HCT116 (cell line): ENCODE results near the gene FRMD4A.

Experiments
- CEBPB ChIP-seq: IDR thresholded peaks from 2 replicates; pipeline ENCODE4 v1.6.1; 2012; ENCODE audit warnings: low read depth
- EZH2 ChIP-seq: fragments of 200-600 bp; sonication (generic); IDR thresholded peaks from 2 replicates; pipeline ENCODE4 v1.6.1; 2017; ENCODE audit warnings: antibody characterized with exemption, mixed run types
- JUND ChIP-seq: IDR thresholded peaks from 2 replicates; pipeline ENCODE4 v1.6.1; 2012
- POLR2A ChIP-seq: IDR thresholded peaks from 2 replicates; pipeline ENCODE4 v1.7.0; 2011; ENCODE audit warnings: borderline replicate concordance; ENCODE audit not compliant: insufficient read depth, insufficient read length; ENCODE audit errors: extremely low read depth
- POLR2AphosphoS5 ChIP-seq: IDR thresholded peaks from 2 replicates; pipeline ENCODE4 v1.6.1; 2011; ENCODE audit warnings: mild to moderate bottlenecking, low read depth, low read length, moderate library complexity
- RAD21 ChIP-seq: IDR thresholded peaks from 2 replicates; pipeline ENCODE4 v1.6.1; 2012; ENCODE audit warnings: low read depth, mild to moderate bottlenecking
- SP1 ChIP-seq: IDR thresholded peaks from 2 replicates; pipeline ENCODE4 v1.6.1; 2012; ENCODE audit warnings: low read depth
- SRF ChIP-seq: IDR thresholded peaks from 2 replicates; pipeline ENCODE4 v1.6.1; 2012; ENCODE audit warnings: low read depth
- YY1 ChIP-seq: IDR thresholded peaks from 2 replicates; pipeline ENCODE4 v1.6.1; 2011; ENCODE audit warnings: low read length, low read depth, moderate library complexity, mild to moderate bottlenecking; ENCODE audit not compliant: insufficient replicate concordance; ENCODE audit errors: extremely low read depth
- ZFX ChIP-seq: fragments of 450-650 bp; IDR thresholded peaks from 2 replicates; pipeline ENCODE4 v1.6.1; 2017
- ZNF274 ChIP-seq: fragments of 200-500 bp; sonication (Bioruptor generic); IDR thresholded peaks from 2 replicates; pipeline ENCODE4 v1.6.1; 2014; ENCODE audit warnings: mild to moderate bottlenecking, low read depth, low read length, inconsistent platforms
- TF ChIP-seq, protein P1 (sequence below), 3 experiments: fragments of 200-600 bp in 1 of 3; sonication (generic) in 1 of 3; IDR thresholded peaks in 2 of 3; conservative IDR thresholded peaks in 1 of 3; 2 replicates each; pipeline ENCODE4 v1.5.1; 2012 to 2017; ENCODE audit warnings: low read depth in 2 of 3, low read length in 2 of 3, antibody characterized with exemption in 1 of 3, borderline replicate concordance in 1 of 3, control low read depth in 1 of 3, mild to moderate bottlenecking in 1 of 3, mixed read lengths in 1 of 3, mixed run types in 1 of 3, moderate library complexity in 1 of 3; ENCODE audit not compliant: insufficient read depth in 1 of 3
- TF ChIP-seq, protein P2 (sequence below): IDR thresholded peaks from 2 replicates; pipeline ENCODE4 v1.6.1; 2012
- TF ChIP-seq, protein P3 (sequence below): IDR thresholded peaks from 2 replicates; pipeline ENCODE4 v1.6.1; 2012

DNA sequence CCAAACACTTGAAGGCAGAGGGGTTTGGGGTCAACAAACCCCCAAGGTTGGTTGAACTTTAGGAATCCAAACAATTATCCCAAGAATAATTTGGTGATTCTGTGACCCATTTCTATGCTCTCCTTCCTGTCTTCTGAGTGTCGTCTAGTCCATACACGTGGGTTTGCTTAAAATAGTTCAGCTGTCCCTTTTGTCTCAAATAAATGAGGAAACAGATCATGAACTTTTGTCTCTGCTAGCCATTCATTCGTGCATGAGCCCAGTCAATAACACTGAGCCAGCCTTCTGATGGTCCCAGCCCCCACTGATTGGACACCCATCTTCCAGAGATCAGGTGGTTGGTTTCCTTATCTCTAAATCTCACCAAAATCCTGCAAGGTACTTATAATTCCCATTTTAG lies 488.6 kb downstream of the FRMD4A start:
- TF ChIP-seq, protein P1, sequence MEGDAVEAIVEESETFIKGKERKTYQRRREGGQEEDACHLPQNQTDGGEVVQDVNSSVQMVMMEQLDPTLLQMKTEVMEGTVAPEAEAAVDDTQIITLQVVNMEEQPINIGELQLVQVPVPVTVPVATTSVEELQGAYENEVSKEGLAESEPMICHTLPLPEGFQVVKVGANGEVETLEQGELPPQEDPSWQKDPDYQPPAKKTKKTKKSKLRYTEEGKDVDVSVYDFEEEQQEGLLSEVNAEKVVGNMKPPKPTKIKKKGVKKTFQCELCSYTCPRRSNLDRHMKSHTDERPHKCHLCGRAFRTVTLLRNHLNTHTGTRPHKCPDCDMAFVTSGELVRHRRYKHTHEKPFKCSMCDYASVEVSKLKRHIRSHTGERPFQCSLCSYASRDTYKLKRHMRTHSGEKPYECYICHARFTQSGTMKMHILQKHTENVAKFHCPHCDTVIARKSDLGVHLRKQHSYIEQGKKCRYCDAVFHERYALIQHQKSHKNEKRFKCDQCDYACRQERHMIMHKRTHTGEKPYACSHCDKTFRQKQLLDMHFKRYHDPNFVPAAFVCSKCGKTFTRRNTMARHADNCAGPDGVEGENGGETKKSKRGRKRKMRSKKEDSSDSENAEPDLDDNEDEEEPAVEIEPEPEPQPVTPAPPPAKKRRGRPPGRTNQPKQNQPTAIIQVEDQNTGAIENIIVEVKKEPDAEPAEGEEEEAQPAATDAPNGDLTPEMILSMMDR (IDR thresholded peaks at IDR 0.05 in 2 of 3, conservative IDR thresholded peaks at IDR 0.05 in 1 of 3; ENCODE audit: borderline replicate concordance in 1 of 3, insufficient read depth in 1 of 3, low read depth in 2 of 3, low read length in 2 of 3), result no peak
- TF ChIP-seq EZH2, result no peak
- no peak for TF ChIP-seq POLR2A
- TF ChIP-seq SP1, result no peak
- TF ChIP-seq POLR2AphosphoS5, result no peak
- no peak for TF ChIP-seq CEBPB
- TF ChIP-seq, protein P2, sequence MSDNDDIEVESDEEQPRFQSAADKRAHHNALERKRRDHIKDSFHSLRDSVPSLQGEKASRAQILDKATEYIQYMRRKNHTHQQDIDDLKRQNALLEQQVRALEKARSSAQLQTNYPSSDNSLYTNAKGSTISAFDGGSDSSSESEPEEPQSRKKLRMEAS, result no peak
- TF ChIP-seq, protein P3, sequence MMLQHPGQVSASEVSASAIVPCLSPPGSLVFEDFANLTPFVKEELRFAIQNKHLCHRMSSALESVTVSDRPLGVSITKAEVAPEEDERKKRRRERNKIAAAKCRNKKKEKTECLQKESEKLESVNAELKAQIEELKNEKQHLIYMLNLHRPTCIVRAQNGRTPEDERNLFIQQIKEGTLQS, result no peak
- no peak for TF ChIP-seq ZFX
- no peak for TF ChIP-seq ZNF274
- no peak for TF ChIP-seq YY1
- TF ChIP-seq RAD21, result no peak
- TF ChIP-seq SRF, result no peak
- TF ChIP-seq JUND, result no peak
